ENCODE data around the gene GULP1.

- no peak for TF ChIP-seq USF2 (CRISPR knock-in tag; IDR thresholded peaks at IDR 0.05)
- no peak for TF ChIP-seq HMGXB4 (CRISPR knock-in tag; IDR thresholded peaks at IDR 0.05)
- no peak for TF ChIP-seq CTCF (IDR thresholded peaks at IDR 0.05)
- no peak for TF ChIP-seq TEAD4 (CRISPR knock-in tag; IDR thresholded peaks at IDR 0.05)
- no peak for TF ChIP-seq ATF3 (CRISPR knock-in tag; conservative IDR thresholded peaks at IDR 0.05)
- no peak for TF ChIP-seq CBFB (CRISPR knock-in tag; IDR thresholded peaks at IDR 0.05; ENCODE audit: low read depth)
- TF ChIP-seq ETV6 (CRISPR knock-in tag; IDR thresholded peaks at IDR 0.05), result no peak
- TF ChIP-seq ATF2 (CRISPR knock-in tag; IDR thresholded peaks at IDR 0.05; ENCODE audit: borderline replicate concordance, low read depth), result no peak
- no peak for TF ChIP-seq PREB (CRISPR knock-in tag; IDR thresholded peaks at IDR 0.05; ENCODE audit: borderline replicate concordance)
- no peak for TF ChIP-seq ZNF512 (CRISPR knock-in tag; IDR thresholded peaks at IDR 0.05; ENCODE audit: borderline replicate concordance)
- no peak for TF ChIP-seq FOXP1 (CRISPR knock-in tag; IDR thresholded peaks at IDR 0.05; ENCODE audit: borderline replicate concordance)
- no peak for TF ChIP-seq ATF6 (CRISPR knock-in tag; IDR thresholded peaks at IDR 0.05)
Measured at GRCh38 chr2:188599140-188599539, 307.5 kb downstream of the GULP1 start.

Data from WTC11 (cell line).